ENCODE measurements around the gene MPZL1. TPM values are rescaled to one million over a fixed set of nuclear protein-coding genes. Genes with fewer than 3 reads are reported as not detected.

The MPZL1 gene
- total RNA-seq, 1 donor from 2014 or later = 149 TPM

GRCh38 chr1:167744901-167745300, 23.1 kb downstream of the MPZL1 start:
- peaks cover 1% of the 10 kb centered on the region for H3K9me3 Mint-ChIP-seq (ENCODE audit: unreplicated experiment)
- no peak for TF ChIP-seq CTCF (IDR thresholded peaks at IDR 0.05; ENCODE audit: partially characterized antibody, unreplicated experiment)
- peaks cover 4% of the 10 kb centered on the region for H3K4me1 Mint-ChIP-seq (ENCODE audit: low read depth, unreplicated experiment)
- H3K27me3 Mint-ChIP-seq (ENCODE audit: unreplicated experiment) = no peaks in the 10 kb centered on the region
- H3K27ac Mint-ChIP-seq (ENCODE audit: unreplicated experiment) = no peak overlapping the region
- no peaks in the 10 kb centered on the region for H3K36me3 Mint-ChIP-seq (ENCODE audit: unreplicated experiment)
- H3K4me3 Mint-ChIP-seq (ENCODE audit: unreplicated experiment) = no peak overlapping the region
- no peak for DNase-seq

DNA sequence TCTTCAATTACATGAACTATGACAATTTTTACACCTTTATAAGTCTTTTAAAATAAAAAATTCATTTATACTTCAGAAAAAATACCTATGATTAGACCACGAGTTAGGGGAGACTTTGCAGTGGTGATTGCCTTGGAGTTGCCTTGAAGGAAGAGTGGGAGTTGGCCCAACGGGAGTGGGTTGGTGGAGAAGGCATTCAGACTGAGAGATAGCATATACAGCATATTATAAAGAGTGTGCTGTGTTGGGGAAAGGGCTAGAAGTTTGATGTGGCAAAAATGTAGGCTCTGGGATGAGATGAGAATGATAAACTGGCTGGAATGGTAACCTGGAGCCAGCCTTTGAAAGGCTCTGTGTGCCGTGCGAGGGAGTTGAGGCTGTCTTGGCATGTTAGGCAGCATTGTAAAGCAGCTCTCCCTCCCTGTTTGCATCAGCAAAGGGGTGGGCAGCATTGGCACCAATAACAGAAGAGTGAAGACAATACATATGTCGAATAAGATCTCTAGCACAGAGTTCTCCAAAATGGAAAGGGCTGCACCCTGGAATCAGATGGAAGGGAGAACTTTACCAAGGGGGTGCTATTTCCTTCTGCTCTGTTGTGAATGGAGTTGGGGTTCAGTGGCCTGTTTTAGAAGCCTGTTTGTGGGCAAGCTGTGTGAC, 24.4 kb downstream of the MPZL1 start:
- H3K4me1 Mint-ChIP-seq (ENCODE audit: low read depth, unreplicated experiment) = peaks cover 4% of the 10 kb centered on the region
- H3K27ac Mint-ChIP-seq (ENCODE audit: unreplicated experiment) = no peak overlapping the region
- H3K27me3 Mint-ChIP-seq (ENCODE audit: unreplicated experiment) = no peaks in the 10 kb centered on the region
- H3K36me3 Mint-ChIP-seq (ENCODE audit: unreplicated experiment) = no peaks in the 10 kb centered on the region
- peaks cover 1% of the 10 kb centered on the region for H3K9me3 Mint-ChIP-seq (ENCODE audit: unreplicated experiment)
- DNase-seq = no peak
- TF ChIP-seq CTCF (IDR thresholded peaks at IDR 0.05; ENCODE audit: partially characterized antibody, unreplicated experiment) = no peak
- H3K4me3 Mint-ChIP-seq (ENCODE audit: unreplicated experiment) = no peak overlapping the region

GRCh38 chr1:167746988-167747655, 25.3 kb downstream of the MPZL1 start:
- no peak for DNase-seq
- peaks cover 4% of the 10 kb centered on the region for H3K4me1 Mint-ChIP-seq (ENCODE audit: low read depth, unreplicated experiment)
- H3K4me3 Mint-ChIP-seq (ENCODE audit: unreplicated experiment) = no peak overlapping the region
- TF ChIP-seq CTCF (IDR thresholded peaks at IDR 0.05; ENCODE audit: partially characterized antibody, unreplicated experiment) = no peak
- peaks cover 1% of the 10 kb centered on the region for H3K9me3 Mint-ChIP-seq (ENCODE audit: unreplicated experiment)
- H3K27ac Mint-ChIP-seq (ENCODE audit: unreplicated experiment) = no peak overlapping the region
- H3K36me3 Mint-ChIP-seq (ENCODE audit: unreplicated experiment) = no peaks in the 10 kb centered on the region
- H3K27me3 Mint-ChIP-seq (ENCODE audit: unreplicated experiment) = no peaks in the 10 kb centered on the region

GRCh38 chr1:167747988-167748387, 26.2 kb downstream of the MPZL1 start:
- Mint-ChIP-seq H3K4me3 (ENCODE audit: unreplicated experiment) (no peak overlapping the region), H3K36me3 (ENCODE audit: unreplicated experiment) (no peaks in the 10 kb centered on the region), H3K4me1 (ENCODE audit: low read depth, unreplicated experiment) (peaks cover 9% of the 10 kb centered on the region), H3K27ac (ENCODE audit: unreplicated experiment) (no peak overlapping the region), H3K27me3 (ENCODE audit: unreplicated experiment) (no peaks in the 10 kb centered on the region), H3K9me3 (ENCODE audit: unreplicated experiment) (peaks cover 1% of the 10 kb centered on the region)
- no peak for DNase-seq
- no peak for TF ChIP-seq CTCF (IDR thresholded peaks at IDR 0.05; ENCODE audit: partially characterized antibody, unreplicated experiment)

DNA sequence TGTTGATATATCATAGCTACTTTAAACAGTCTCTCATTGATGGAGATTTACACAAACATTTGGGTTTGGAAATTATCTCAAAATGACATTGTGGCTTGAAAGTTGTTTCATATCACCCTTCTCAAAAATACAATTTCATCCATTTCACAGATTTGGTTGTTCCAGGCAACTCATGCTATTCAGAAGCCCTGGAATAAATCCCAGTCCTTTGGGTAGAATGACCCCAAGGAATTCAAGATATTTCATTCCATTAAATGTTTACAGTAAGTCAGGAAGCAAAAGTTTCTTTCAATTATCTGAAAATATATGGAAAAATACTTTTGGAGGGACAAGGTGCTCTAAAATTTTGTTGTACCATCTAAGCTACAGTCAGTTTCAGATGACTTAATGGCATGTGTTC, 27.1 kb downstream of the MPZL1 start:
- Mint-ChIP-seq H3K4me3 (ENCODE audit: unreplicated experiment) (no peak overlapping the region), H3K36me3 (ENCODE audit: unreplicated experiment) (no peaks in the 10 kb centered on the region), H3K27ac (ENCODE audit: unreplicated experiment) (no peak overlapping the region), H3K4me1 (ENCODE audit: low read depth, unreplicated experiment) (peaks cover 13% of the 10 kb centered on the region), H3K9me3 (ENCODE audit: unreplicated experiment) (peaks cover 1% of the 10 kb centered on the region), H3K27me3 (ENCODE audit: unreplicated experiment) (no peaks in the 10 kb centered on the region)
- no peak for TF ChIP-seq CTCF (IDR thresholded peaks at IDR 0.05; ENCODE audit: partially characterized antibody, unreplicated experiment)
- no peak for DNase-seq
